ENCODE measurements around the gene MAD1L1.

Gene MAD1L1

GRCh38 chr7:2030475-2031450 lies 202.0 kb downstream of the MAD1L1 start:
- DNase-seq (ENCODE audit: low spot score), result no peak

GRCh38 chr7:2029936-2030335 lies 202.8 kb downstream of the MAD1L1 start:
- no peak for DNase-seq (ENCODE audit: low spot score)

GRCh38 chr7:2029211-2029905 lies 203.4 kb downstream of the MAD1L1 start:
- no peak for DNase-seq (ENCODE audit: low spot score)

GRCh38 chr7:2028733-2029132 lies 204.0 kb downstream of the MAD1L1 start:
- no peak for DNase-seq (ENCODE audit: low spot score)

GRCh38 chr7:2025188-2025587 lies 207.6 kb downstream of the MAD1L1 start:
- DNase-seq (ENCODE audit: low spot score), result no peak

GRCh38 chr7:2024567-2024918 lies 208.2 kb downstream of the MAD1L1 start:
- DNase-seq (ENCODE audit: low spot score), result no peak

GRCh38 chr7:2023877-2024566 lies 208.7 kb downstream of the MAD1L1 start:
- DNase-seq (ENCODE audit: low spot score), result no peak

GRCh38 chr7:2022737-2023250 lies 210.0 kb downstream of the MAD1L1 start:
- peak; percentile 30 for DNase-seq (ENCODE audit: low spot score)

GRCh38 chr7:2022021-2022409 lies 210.7 kb downstream of the MAD1L1 start:
- no peak for DNase-seq (ENCODE audit: low spot score)

GRCh38 chr7:2019711-2020511 lies 212.8 kb downstream of the MAD1L1 start:
- DNase-seq (ENCODE audit: low spot score), result peak; percentile 71

GRCh38 chr7:2019461-2019710 lies 213.4 kb downstream of the MAD1L1 start:
- no peak for DNase-seq (ENCODE audit: low spot score)

GRCh38 chr7:2018569-2019460 lies 213.9 kb downstream of the MAD1L1 start:
- peak; percentile 11 for DNase-seq (ENCODE audit: low spot score)

- no peak for DNase-seq (ENCODE audit: low spot score)
Observed at GRCh38 chr7:2017914-2018568, 214.7 kb downstream of the MAD1L1 start.

- no peak for DNase-seq (ENCODE audit: low spot score)
Observed at GRCh38 chr7:2017481-2017891, 215.3 kb downstream of the MAD1L1 start.

- DNase-seq (ENCODE audit: low spot score), result no peak
Observed at GRCh38 chr7:2016761-2017480, 215.8 kb downstream of the MAD1L1 start.

- no peak for DNase-seq (ENCODE audit: low spot score)
Observed at GRCh38 chr7:2016021-2016631, 216.6 kb downstream of the MAD1L1 start.

GRCh38 chr7:2015251-2015871 lies 217.4 kb downstream of the MAD1L1 start:
- no peak for DNase-seq (ENCODE audit: low spot score)

GRCh38 chr7:2014391-2015241 lies 218.1 kb downstream of the MAD1L1 start:
- no peak for DNase-seq (ENCODE audit: low spot score)

Measured in hematopoietic multipotent progenitor cell treated with erythropoietin and hydrocortisone succinate and interleukin-3 and kit ligand, for 15 days (in vitro differentiated cells).